Measurements from ENCODE around the gene MTAP.
"Not testable (repeated sequence)": the region's sequence is repeated elsewhere in the genome, so short reads cannot be mapped to it uniquely, and the experiment has no call there.

Gene MTAP

DNA sequence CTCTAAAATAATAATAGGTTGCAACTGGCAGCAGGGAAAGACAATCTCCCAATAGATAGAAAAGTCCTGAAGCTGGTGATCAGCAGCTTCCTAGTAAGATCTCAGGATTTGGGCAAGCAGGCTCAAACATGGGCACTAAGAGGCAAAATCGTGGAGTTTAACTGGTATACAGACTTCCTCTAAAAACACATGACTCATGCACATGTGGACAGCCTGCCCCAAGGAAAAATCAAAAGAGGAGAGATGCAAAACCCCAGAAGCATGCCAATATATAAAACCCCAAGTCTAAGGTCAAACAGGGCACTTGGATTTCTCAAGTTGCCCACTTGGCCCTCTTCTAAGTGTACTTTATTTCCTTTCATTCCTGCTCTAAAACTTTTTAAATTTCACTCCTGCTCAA, 129.0 kb downstream of the MTAP start:
- DNase-seq: no peak

DNA sequence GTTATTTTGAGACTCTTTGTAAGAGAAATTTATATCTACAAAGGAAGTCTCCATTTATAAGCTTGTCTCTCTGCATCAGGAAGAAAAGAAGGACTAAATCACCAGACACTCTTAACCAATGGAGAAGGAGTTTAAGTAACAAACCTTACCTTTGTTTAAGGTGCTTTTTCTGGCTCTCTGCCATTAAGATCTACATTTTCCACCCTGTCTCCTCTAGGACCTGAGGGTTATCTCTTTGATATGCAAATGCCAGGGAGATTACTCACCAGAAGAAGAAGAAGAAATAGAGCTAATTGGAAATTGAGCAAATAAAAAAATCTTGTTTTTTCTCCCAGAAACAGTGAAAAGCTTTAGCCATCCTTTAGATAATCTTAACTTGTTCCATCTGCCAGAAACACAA, 130.8 kb downstream of the MTAP start:
- DNase-seq: no peak

DNA sequence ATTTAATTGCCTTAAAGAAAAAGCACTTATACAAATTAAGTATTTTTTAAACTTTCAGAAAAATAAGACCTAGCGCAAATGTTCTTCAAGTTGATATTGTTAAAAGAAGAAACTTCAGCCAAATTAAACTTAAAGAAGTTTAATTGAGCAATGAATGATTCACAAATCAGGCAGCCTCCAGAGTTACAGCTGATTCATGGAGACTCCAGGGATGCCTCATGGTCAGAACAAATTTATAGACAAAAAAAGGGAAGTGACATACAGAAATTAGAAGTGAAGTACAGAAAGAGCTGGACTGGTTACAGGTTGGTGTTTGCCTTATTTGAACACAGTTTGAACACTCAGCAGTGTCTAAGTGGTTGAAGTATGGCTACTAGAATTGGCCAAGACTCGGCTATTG, 131.4 kb downstream of the MTAP start:
- DNase-seq: no peak

DNA sequence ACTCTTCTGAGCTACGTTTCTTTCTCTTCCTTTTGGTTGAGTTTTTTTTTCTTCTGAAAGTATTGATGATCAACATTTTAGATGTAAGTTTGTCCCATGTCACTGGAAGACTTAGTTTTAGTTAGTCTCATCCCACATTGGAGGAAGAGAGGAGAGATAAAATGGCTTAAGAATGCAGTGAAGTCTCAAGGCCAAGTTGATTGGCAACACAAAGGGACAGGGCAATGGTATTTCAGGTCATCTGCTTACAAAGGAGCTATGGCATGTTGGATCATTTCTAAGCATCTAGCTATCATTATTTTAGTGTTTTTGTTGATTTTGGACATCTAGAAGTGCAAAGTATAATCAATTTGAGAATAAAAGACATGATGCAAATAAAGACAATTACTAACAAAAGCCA, 133.2 kb downstream of the MTAP start:
- no peak for DNase-seq

DNA sequence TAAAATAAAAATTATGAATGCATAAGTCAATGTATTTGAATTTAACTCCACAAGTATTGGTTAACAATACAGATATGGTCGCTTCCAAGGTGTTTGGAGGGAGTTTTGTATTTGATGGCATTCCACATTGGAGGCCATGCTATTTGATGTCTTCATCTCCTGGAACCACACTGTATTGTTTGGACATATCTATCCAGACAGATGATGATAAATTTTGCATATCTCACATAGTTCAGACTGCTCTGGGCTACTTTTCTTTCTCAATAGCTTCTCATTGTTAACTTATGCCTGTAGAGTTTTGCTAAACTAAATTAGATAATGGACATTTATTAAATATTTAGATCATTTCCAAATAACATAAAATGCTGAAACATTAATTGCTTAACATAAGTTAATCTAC, 133.7 kb downstream of the MTAP start:
- DNase-seq: no peak

DNA sequence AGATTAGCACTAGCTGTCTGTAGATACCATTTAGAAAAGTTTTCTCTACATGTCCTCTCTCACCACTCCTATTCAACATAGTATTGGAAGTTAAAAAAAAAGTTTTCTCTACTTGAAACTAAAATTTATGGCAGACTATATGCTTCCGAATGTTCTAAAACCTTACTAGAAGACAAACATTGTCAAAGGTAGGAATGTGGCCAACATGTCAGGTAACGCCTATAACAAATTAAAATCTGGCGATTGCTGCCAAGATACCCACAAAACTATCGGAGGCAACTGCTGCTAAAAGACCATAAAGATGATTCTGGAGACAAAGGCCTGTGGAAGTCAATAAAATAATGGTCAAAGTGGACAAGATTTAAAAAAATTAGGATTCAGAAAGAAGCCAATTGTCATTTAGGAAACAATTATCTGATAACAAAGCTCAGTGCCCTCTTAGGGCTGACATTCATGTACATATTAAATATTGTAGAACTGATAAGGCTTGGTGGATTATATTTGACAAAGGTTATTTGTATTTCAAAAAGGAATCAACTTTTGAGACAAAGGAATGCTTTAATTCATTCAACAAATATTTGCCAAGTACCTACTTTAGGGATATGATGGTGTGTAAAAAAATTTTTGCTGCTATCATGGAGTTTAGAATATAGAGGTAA, 139.0 kb downstream of the MTAP start:
- DNase-seq: no peak

DNA sequence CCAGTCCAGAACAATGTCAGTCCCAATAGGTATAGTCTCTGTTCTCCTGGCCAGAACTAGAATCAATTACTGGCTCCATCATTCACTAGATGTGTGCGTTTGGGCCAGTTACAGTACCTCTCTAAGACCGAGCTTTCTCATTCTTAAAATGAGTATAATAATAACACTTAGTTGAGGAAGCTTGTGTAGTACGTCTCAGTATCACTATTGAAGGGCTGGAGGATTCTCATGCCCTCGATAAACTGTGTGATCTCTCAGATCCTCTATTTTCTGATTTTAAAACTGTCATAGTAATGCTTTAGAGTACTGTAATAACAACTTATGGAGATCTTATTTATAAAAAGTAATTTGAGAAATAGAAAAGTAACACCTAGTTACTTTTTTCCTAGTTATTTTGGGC, 141.0 kb downstream of the MTAP start:
- no peak for DNase-seq

DNA sequence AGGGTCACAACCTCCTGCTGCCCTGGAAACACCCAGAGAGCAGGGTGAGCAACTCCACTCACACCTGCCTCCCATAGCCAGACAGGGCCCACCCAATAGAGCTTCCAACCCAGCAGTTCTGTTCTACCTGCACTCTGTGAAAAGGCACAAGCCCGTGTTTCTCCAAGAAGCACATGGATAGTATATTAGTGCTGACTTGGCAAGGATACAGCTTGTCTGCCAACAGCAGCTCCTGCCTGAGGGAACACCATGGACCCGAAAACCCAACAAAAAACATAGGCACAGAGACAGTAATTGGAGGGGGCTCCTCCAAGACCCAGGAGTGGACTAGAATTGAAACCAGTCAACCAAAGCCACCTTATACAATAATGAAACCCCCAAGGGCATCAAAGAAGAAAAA, 143.2 kb downstream of the MTAP start:
- no peak for DNase-seq

DNA sequence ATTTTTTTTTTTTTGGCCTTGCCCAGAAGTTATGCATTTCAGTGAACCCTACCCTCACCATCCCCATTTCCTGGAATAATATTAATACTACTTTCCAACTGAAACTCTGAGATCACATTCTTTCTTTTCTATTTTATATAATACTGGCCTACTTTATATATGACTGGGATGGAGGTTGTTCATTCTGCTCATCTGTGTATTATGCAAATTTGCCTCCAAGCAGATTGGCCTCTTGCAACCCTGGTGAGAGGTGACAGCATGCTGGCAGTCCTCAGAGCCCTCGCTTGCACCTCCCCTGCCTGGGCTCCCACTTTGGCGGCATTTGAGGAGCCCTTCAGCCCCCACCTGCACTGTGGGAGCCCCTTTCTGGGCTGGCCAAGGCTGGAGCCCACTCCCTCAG, 156.4 kb downstream of the MTAP start:
- no peak for DNase-seq

DNA sequence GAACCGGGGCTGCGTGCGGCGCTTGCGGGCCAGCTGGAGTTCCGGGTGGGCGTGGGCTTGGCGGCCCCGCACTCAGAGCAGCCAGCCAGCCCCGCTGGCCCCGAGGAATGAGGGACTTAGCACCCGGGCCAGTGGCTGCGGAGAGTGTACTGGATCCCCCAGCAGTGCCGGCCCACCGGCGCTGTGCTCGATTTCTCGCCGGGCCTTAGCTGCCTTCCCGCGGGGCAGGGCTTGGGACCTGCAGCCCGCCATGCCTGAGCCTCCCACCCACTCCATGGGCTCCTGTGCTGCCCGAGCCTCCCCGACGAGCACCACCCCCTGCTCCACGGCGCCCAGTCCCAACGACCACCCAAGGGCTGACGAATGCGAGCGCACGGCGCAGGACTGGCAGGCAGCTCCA, 156.8 kb downstream of the MTAP start:
- DNase-seq: not testable (repeated sequence)

DNA sequence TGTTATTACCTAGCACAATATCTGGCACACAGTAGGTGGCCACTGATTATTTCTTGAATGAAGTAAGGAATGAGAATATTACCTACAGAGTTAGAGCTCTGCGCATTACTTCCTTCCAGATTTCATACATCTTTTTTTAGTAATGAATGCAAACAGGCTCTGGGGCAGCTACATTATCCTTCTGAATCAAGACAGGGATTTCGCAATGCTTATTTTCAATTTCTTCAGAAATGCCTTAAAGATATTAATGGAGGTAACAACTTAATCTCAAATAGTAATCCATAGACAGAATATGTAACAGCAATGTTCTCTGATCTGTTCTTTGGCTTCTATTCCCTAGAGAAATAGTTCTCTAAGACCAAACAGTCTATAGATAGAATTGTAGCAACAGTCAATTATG, 159.1 kb downstream of the MTAP start:
- DNase-seq: no peak

DNA sequence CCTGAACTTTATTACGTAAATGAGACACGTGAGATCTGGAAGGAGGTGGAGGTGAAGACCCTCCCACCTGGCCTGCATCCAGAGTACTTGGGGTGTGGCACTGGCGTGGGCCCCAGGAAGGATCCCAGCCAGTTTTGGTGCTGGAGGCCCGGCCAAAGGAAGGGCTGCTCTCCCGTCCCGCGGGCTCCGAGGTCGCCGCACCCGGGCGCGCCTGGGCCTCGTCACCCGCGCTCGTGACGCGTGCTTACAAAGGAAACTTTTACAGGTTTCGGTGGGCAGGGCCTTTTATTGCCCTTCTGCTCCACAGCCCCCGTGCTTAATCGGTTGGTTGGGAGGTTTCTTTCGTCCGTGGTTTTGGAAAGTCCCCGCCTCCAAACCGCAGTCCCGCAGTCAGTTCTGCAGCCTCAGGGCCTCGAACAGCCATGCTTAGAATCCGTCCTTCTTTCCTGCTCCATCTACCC, 162.5 kb downstream of the MTAP start:
- no peak for DNase-seq

DNA sequence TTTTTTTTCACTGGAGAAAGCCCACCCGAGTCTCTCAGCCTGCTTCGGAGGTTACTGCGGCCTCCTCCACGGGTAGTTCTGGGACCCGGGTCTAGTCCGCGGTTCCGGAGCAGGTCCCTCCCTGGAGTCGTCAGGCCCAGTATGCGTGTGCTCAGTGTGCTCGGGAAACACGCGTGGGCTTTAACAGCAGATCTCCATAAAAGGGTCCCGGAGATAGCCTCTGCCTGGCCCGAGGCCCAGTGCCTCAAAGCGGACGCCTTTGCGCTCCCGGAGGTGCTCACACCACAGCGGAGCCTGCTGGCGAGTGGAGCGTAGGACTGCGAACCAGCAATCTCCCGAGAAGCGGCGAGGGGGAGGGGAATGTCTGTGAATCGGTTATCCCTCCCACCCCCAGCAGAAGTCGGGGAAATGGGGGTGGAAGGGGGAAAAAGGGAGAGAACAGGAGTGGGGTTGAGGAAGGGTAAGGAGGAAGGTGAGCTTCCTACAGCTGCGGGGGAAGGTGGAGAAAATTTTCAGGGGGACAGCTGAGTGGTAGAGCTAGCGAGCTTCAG, 163.0 kb downstream of the MTAP start:
- DNase-seq: no peak

DNA sequence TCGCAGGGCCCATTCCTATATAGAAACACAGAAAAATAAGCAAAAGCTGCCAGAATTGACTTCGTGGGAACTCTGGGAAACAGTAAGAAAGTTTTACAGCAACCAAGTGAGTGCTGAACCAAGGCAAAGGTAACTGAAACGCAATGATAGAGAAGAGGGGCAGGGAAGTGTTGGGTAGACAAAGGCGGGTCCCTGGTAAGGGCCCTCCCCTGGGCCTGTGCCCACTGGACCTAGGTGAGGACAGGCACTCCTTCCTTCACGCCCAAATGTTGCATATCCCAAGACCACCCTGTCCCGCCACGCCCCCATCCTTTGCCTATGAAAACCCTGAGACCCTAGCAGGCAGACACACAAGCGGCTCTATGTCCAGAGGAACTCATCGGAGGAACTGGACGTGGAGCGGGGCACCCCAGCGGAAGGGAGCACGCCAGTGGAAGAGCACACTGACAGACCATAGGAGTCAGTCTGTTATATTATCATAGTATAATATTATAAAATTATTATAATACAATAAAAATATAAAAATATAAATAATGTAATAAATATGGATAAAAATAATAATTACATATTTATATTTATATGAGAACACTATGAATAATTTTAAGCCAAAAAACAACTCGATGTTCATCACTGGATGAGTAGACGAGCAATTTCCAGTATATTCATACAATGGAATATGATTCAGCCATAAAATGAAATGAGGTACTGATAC, 163.9 kb downstream of the MTAP start:
- no peak for DNase-seq

DNA sequence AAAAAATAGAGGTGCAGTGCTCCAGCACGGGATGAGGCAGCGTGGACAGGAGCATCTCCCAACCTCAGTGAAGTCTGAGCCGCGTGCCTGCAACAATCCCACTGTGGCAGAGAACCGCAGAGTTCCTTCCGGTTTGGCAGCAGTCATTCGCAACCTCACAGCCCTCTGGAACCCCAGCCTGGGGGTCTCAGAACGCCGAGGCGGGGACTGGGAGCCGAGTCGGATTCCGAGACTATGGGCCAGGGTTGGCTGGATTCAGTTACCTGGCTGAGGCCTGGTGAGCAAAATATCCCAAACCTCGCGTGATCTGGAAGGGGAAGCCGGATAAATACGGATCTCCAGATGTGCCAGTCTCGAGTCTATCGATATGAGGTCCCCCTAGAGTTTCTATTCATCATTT, 164.7 kb downstream of the MTAP start:
- DNase-seq: no peak

DNA sequence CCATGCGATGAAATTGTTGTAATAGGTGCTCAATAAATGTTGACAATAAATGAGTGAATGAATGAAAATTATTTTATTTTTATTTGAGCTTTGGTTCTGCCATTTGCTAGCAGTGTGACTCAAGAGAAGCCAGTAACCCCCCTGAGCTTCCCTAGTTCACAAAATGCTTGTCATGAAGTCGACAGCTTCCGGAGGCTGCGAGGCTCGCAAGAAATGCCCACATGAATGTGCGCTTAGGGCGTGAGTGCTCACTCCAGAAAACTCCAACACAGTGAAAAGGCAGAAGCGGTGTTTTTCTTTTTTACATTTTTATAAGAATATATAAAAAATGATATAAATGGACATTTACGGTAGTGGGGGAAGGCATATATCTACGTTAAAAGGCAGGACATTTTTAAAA, 165.3 kb downstream of the MTAP start:
- DNase-seq: no peak

DNA sequence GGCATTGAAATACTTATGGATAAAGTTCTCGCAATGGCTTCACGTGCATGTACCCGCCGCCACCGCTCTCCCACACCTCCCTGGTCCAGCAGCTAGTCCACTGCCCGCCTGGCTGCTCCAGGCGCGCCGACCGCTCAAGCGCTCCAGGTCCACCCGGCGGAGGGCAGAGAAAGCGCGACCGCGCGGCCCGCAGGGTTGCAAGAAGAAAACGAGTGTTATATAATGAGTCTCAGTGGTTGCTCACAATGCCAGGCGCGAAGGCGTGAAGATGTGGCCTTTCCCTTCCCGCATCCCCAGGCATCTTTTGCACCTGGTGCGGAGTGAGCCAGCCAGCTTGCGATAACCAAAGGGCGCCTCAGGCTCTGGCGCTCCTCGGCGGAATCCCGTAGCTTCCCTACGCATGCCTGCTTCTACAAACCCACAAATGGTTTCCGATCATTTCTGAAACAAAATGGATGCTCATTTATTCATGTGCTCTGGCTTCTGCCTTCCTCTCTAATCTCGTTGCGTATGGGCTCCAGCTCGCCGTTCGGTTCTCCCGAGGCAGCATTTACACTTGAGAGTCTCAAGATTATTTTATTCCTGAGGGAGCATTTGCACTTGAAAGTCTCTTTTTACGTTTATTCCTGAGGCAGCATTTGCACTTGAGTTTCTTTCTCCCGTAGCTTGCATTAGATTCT, 166.0 kb downstream of the MTAP start:
- no peak for DNase-seq

DNA sequence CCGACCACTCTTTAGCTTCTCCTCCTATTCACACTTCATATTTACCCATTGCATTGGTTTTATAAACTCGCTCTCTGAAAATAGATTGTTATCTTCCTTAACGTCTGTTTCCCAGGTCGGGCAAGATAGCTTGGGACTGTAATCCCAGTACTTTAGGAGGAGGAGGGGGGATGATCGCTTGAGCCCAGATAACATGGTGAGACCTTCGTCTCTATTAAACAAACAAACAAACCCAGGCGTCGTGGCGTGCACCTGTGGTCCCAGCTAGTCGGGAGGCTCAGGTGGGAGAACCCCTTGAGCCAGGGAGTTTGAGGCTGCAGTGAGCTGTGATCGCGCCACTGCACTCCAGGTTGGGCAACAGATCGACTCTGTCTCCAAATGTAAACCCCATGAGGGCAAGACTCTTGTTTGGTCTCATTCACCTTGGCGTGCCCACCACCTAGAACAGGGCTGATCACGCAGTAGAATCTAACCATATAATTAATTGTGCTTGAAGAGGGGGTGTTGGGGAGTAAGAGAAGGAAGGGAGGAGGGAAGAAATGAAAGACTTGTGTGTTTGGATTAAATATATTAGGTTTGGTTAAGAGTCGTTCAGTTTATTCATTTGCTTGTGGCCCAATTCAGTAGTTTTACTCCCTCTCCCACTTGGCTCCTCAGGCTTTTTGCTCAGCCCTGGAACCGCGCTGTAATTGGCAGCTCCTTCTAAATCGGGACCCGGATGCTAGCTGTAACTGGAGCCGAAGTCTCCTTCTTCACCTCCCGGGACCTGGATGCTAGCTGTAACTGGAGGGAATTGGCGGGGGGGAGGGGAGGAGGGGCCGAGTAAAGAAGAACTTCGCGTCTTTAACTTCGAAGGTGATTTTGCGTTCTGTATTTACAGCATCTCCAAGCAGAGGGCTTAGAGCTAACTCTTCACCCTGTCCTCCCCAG, 166.8 kb downstream of the MTAP start:
- DNase-seq: no peak

DNA sequence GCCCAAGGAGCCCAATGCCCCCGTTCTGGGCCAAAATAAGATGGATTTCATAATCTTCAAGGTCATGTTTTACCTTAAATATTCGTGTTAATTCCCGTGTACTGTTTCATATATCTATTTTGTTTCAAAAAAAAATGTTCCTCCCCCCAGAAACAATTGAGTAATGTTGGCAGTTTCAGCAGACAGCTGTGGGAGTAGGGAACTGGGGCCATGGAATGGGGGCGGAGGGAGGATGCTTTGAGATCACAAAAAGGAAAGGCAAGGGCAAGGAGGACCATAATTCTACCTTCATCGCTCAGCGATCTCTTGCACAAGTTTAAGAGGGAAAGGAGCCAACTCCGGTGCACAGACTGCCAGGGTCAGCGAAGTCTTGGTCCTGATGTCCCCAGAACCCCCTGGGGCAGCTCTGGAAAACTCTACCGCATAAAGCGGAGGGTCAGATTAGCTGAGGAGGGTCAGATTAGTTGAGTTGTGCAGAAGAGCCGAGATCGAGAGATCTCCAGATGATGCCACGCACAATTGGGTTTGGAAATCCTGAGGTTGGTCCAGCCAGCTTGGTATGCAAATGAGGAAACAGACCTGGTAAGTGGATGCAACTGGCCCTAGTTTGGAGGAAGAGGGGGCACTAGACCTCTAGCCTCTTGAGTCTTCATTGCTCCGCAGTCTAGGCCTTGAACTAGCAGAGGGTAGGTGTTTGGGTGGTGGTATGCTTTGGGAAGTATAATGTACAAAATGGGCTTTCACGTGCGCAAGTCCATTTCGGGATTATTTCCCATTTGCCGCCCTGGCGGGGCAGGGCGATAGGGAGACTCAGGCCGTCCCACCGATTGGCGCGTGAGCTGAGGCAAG, 167.7 kb downstream of the MTAP start:
- no peak for DNase-seq

DNA sequence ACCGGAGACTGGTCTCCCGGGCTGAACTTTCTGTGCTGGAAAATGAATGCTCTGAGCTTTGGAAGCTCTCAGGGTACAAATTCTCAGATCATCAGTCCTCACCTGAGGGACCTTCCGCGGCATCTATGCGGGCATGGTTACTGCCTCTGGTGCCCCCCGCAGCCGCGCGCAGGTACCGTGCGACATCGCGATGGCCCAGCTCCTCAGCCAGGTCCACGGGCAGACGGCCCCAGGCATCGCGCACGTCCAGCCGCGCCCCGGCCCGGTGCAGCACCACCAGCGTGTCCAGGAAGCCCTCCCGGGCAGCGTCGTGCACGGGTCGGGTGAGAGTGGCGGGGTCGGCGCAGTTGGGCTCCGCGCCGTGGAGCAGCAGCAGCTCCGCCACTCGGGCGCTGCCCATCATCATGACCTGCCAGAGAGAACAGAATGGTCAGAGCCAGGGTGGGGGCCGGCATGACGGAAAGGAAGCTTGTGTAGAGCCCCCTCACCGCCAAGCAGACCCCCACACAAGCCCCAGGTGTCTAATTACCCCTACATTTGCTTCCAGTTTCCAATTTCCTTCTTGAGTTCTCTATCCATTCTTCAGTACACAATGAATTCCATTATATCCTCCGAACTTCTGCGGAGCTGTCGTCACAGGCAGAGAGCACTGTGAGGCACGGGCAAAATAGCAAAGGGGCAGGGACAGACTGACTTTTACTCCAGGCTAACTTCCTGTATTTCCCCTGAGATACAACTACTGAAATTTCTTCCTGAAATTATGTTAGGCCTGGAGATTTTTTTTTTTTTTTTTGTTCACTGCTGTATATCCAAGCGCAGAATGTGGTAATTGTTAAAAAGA, 168.6 kb downstream of the MTAP start:
- DNase-seq: no peak

DNA sequence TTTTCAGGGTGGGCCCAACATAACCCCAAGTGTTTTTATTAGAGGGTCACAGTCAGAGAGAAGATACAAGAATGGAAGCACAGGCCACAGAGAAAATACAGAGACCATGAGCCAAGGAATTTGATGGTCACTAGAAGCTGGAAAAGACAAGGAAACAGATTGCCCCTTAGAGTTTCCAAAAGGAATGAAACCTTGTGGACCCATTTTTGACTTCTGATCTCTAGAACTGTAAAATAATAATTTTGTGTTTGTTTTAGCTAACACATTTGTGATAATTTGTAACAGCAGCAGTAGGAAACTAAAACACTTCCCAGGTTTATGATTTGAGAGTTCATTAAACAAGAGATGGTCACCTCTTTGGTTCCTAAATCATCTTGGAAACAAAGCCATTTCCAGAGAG, 169.9 kb downstream of the MTAP start:
- DNase-seq: no peak

All from NCI-H2081 treated with DMSO at 0.1 percent for 48 hours (cell line).